HepG2 (cell line): ENCODE data around the gene PSMD12. TPM values are rescaled to one million over a fixed set of nuclear protein-coding genes. Genes with fewer than 3 reads are reported as not detected.

ENCODE experiments used
- ATF4 ChIP-seq, 2 experiments: fragments of 450-650 bp in 1 of 2; sonication (generic) in 1 of 2; formaldehyde crosslinking; IDR thresholded peaks; 2 replicates each; pipeline versions ENCODE4 v1.5.0 to v1.8.0; 2020 to 2022; ENCODE audit warnings: mild to moderate bottlenecking in 1 of 2, missing genetic modification reagents in 1 of 2
- FOXK2 ChIP-seq: fragments of 450-650 bp; IDR thresholded peaks from 2 replicates; pipeline ENCODE4 v1.6.1; 2016
- FOXO4 ChIP-seq: sonication (generic); formaldehyde crosslinking; conservative IDR thresholded peaks from 2 replicates; pipeline ENCODE4 v1.8.1; 2023; ENCODE audit warnings: missing genetic modification reagents
- HES4 ChIP-seq: sonication (generic); formaldehyde crosslinking; IDR thresholded peaks from 2 replicates; pipeline ENCODE4 v1.9.0; 2021; ENCODE audit warnings: mild to moderate bottlenecking, missing genetic modification reagents, borderline replicate concordance
- IKZF5 ChIP-seq: IDR thresholded peaks from 2 replicates; pipeline ENCODE4 v1.6.1; 2018; ENCODE audit warnings: missing genetic modification reagents, mild to moderate bottlenecking, missing compliant biosample characterization
- RARG ChIP-seq: sonication (generic); formaldehyde crosslinking; IDR thresholded peaks from 2 replicates; pipeline ENCODE4 v1.4.0; 2020; ENCODE audit warnings: low read depth, mild to moderate bottlenecking, missing genetic modification reagents
- SAP130 ChIP-seq: IDR thresholded peaks from 2 replicates; pipeline ENCODE4 v1.6.1; 2016; ENCODE audit warnings: low read depth
- TBL1XR1 ChIP-seq: fragments of 150-350 bp; IDR thresholded peaks from 2 replicates; pipeline ENCODE4 v1.6.1; 2014; ENCODE audit warnings: borderline replicate concordance, low read length; ENCODE audit not compliant: partially characterized antibody
- ZKSCAN8 ChIP-seq: IDR thresholded peaks from 2 replicates; pipeline ENCODE4 v1.6.1; 2016; ENCODE audit warnings: borderline replicate concordance, missing genetic modification reagents, missing compliant biosample characterization
- ZNF280B ChIP-seq: sonication (generic); formaldehyde crosslinking; IDR thresholded peaks from 2 replicates; pipeline ENCODE4 v1.5.0; 2020; ENCODE audit warnings: missing genetic modification reagents, mild to moderate bottlenecking, borderline replicate concordance
- ZNF543 ChIP-seq: sonication (generic); formaldehyde crosslinking; IDR thresholded peaks from 2 replicates; pipeline ENCODE4 v1.4.0; 2020; ENCODE audit warnings: mild to moderate bottlenecking, missing genetic modification reagents
- ZNF563 ChIP-seq: sonication (generic); formaldehyde crosslinking; IDR thresholded peaks from 2 replicates; pipeline ENCODE4 v1.8.0; 2022; ENCODE audit warnings: mild to moderate bottlenecking, moderate library complexity, missing genetic modification reagents
- ZNF687 ChIP-seq: sonication (generic); formaldehyde crosslinking; IDR thresholded peaks from 2 replicates; pipeline ENCODE4 v1.5.1; 2020; ENCODE audit warnings: mild to moderate bottlenecking, missing genetic modification reagents, moderate library complexity
- ZNF770 ChIP-seq: sonication (generic); formaldehyde crosslinking; IDR thresholded peaks from 2 replicates; pipeline ENCODE4 v1.5.0; 2020; ENCODE audit warnings: mild to moderate bottlenecking, missing genetic modification reagents
- ZNF790 ChIP-seq: sonication (generic); formaldehyde crosslinking; IDR thresholded peaks from 2 replicates; pipeline ENCODE4 v1.8.0; 2022; ENCODE audit warnings: missing genetic modification reagents, mild to moderate bottlenecking, borderline replicate concordance
- polyA plus RNA-seq, 8 experiments: library from polyadenylated mRNA; depleted of rRNA in 3 of 8; stranded (reverse) in 7 of 8; unstranded in 1 of 8; fragments of >200 nt; fragmentation: Illumina TruSeq in 4 of 8; extraction: Trizol in 4 of 8; gene quantifications; 2 replicates each; pipeline versions ENCODE4 v1.2.1 to v1.2.3, GENCODE V29; 2011 to 2016; ENCODE audit warnings: low read depth in 4 of 8, missing spikeins in 1 of 8, mixed read lengths in 1 of 8; ENCODE audit not compliant: insufficient read depth in 1 of 8
- total RNA-seq, 5 experiments: library from RNA; depleted of rRNA; stranded (reverse); fragments of >200 nt; fragmentation: Illumina TruSeq; extraction: Trizol; gene quantifications; 2 replicates each; pipeline ENCODE4 v1.2.3, GENCODE V29; 2016; ENCODE audit warnings: low read depth in 1 of 5

The PSMD12 gene
- total and polyA plus RNA-seq, 2 of the 13 experiments (the other 11 are each of a cell fraction or from before 2014, with no cell fraction given): 27.4 to 71.7 TPM

- peak; percentile 37 for TF ChIP-seq ZNF687
- peak; percentile 81; the same call in 1 of the 2 replicates for TF ChIP-seq FOXO4 (CRISPR knock-in tag)
- no peak for TF ChIP-seq RARG (CRISPR knock-in tag)
- TF ChIP-seq ZNF770: peak; percentile 27; the same call in 1 of the 2 replicates
- TF ChIP-seq IKZF5 (CRISPR knock-in tag): no peak
- TF ChIP-seq ZKSCAN8 (CRISPR knock-in tag): no peak
- peak; percentile 47; the same call in 1 of the 2 replicates for TF ChIP-seq ZNF543 (CRISPR knock-in tag)
- TF ChIP-seq FOXK2: no peak
- peak; percentile 50 for TF ChIP-seq HES4
- peak; percentile 85; the same call in 1 of the 2 replicates for TF ChIP-seq ZNF790 (CRISPR knock-in tag)
- TF ChIP-seq ATF4 (CRISPR knock-in tag; IDR thresholded peaks at IDR 0.05): 0 out of 4 replicates have a peak, but pooled peaks of 1 of the 2 experiments have one; percentile 2
- peak; percentile 66 for TF ChIP-seq ZNF280B (CRISPR knock-in tag)
- no peak for TF ChIP-seq TBL1XR1
- peak; percentile 52; the same call in 1 of the 2 replicates for TF ChIP-seq SAP130
- TF ChIP-seq ZNF563: peak; percentile 34; the same call in 1 of the 2 replicates
Observed at GRCh38 chr17:67377488-67378453, 11.4 kb upstream of the PSMD12 start (continued).
